ENCODE measurements around the gene CHCHD2. TPM values are rescaled to one million over a fixed set of nuclear protein-coding genes. Genes with fewer than 3 reads are reported as not detected.

CHCHD2 gene
- 591 and 593 TPM in 2 replicates for total RNA-seq

GRCh38 chr7:56106108-56107073 lies at the start of gene CHCHD2:
Gene CHCHD2 (minus strand): TSS chr7:56106476. CDS start chr7:56106413, 63 bp downstream.

GRCh38 chr7:56115852-56116538 lies 9.7 kb upstream of the CHCHD2 start, which contains the start of gene NUPR2:
Gene NUPR2 (minus strand): TSS chr7:56116417. CDS start chr7:56116314, 103 bp downstream.

GRCh38 chr7:56092789-56093531 lies 13.3 kb downstream of the CHCHD2 start, which contains the start of gene PHKG1:
Gene PHKG1 (minus strand): TSS chr7:56092952. CDS start chr7:56088941, 4,011 bp downstream.

GRCh38 chr7:56063882-56064625 lies 42.2 kb downstream of the CHCHD2 start, which contains the start of gene SUMF2:
Gene SUMF2 (plus strand): TSS chr7:56064286. CDS start chr7:56064312, 26 bp downstream.

Other genes starting within 250 kb of the CHCHD2 start
- not detected in 2 replicates for gene SEPTIN14, start 243.7 kb downstream of the CHCHD2 start, total RNA-seq
- 1.1 and 1.3 TPM in 2 replicates for gene ZNF713, start 219.0 kb downstream of the CHCHD2 start, total RNA-seq
- gene MRPS17, start 154.6 kb downstream of the CHCHD2 start, total RNA-seq: 12.3 and 16.2 TPM in 2 replicates
- gene NIPSNAP2, start 141.9 kb downstream of the CHCHD2 start, total RNA-seq: 39.9 and 53.1 TPM in 2 replicates
- gene PSPH, start 55.0 kb downstream of the CHCHD2 start, total RNA-seq: 35.8 and 46.7 TPM in 2 replicates
- gene CCT6A, start 54.7 kb downstream of the CHCHD2 start, total RNA-seq: 161 and 180 TPM in 2 replicates
- gene SUMF2, start 42.2 kb downstream of the CHCHD2 start, total RNA-seq: 121 and 134 TPM in 2 replicates
- not detected in 2 replicates for gene PHKG1, start 13.5 kb downstream of the CHCHD2 start, total RNA-seq
- not detected in 2 replicates for gene NUPR2, start 9.9 kb upstream of the CHCHD2 start, total RNA-seq